Neuron (in vitro differentiated cells): ENCODE measurements around the gene KCTD1.

Source experiments
- H2AFZ ChIP-seq: one replicate; pipeline ENCODE4 v1.6.1; 2013; ENCODE audit warnings: low read depth, mild to moderate bottlenecking, inconsistent platforms, low read length, moderate library complexity
- H3K27me3 ChIP-seq: one replicate; pipeline ENCODE4 v1.6.1; 2013; ENCODE audit warnings: low read length; ENCODE audit not compliant: insufficient read depth
- H3K36me3 ChIP-seq: one replicate; pipeline ENCODE4 v1.6.1; 2013; ENCODE audit warnings: low read length; ENCODE audit not compliant: insufficient read depth
- H3K4me1 ChIP-seq: one replicate; pipeline ENCODE4 v1.6.1; 2013; ENCODE audit warnings: low read length; ENCODE audit not compliant: insufficient read depth
- H3K4me3 ChIP-seq: 2 replicates; pipeline ENCODE4 v1.5.1; 2013; ENCODE audit warnings: mild to moderate bottlenecking, low read length, moderate library complexity
- H3K9me3 ChIP-seq: one replicate; pipeline ENCODE4 v1.6.1; 2013; ENCODE audit warnings: low read length

KCTD1 gene

GRCh38 chr18:26407736-26408601 lies 140.4 kb downstream of the KCTD1 start:
- no peak overlapping the region for H2AFZ ChIP-seq
- H3K9me3 ChIP-seq, result no peaks in the 10 kb centered on the region
- no peaks in the 10 kb centered on the region for H3K36me3 ChIP-seq
- H3K4me1 ChIP-seq, result no peaks in the 10 kb centered on the region
- no peak overlapping the region for H3K4me3 ChIP-seq
- no peaks in the 10 kb centered on the region for H3K27me3 ChIP-seq

GRCh38 chr18:26406854-26407517 lies 141.4 kb downstream of the KCTD1 start:
- H3K9me3 ChIP-seq, result no peaks in the 10 kb centered on the region
- no peaks in the 10 kb centered on the region for H3K27me3 ChIP-seq
- no peaks in the 10 kb centered on the region for H3K4me1 ChIP-seq
- H2AFZ ChIP-seq, result no peak overlapping the region
- H3K4me3 ChIP-seq, result no peak overlapping the region
- H3K36me3 ChIP-seq, result no peaks in the 10 kb centered on the region

- Histone ChIP-seq H3K4me3 (no peak overlapping the region), H3K9me3 (no peaks in the 10 kb centered on the region), H3K27me3 (no peaks in the 10 kb centered on the region), H3K36me3 (no peaks in the 10 kb centered on the region), H3K4me1 (no peaks in the 10 kb centered on the region), H2AFZ (no peak overlapping the region)
Measured at GRCh38 chr18:26406324-26406723, 142.0 kb downstream of the KCTD1 start.

GRCh38 chr18:26405190-26405801 lies 143.1 kb downstream of the KCTD1 start:
- H3K27me3 ChIP-seq, result no peaks in the 10 kb centered on the region
- no peak overlapping the region for H2AFZ ChIP-seq
- no peaks in the 10 kb centered on the region for H3K9me3 ChIP-seq
- H3K36me3 ChIP-seq, result no peaks in the 10 kb centered on the region
- H3K4me3 ChIP-seq, result no peak overlapping the region
- H3K4me1 ChIP-seq, result no peaks in the 10 kb centered on the region
